Fibroblast of lung (primary cell): ENCODE measurements around the gene CTDSPL. TPM values are rescaled to one million over a fixed set of nuclear protein-coding genes. Genes with fewer than 3 reads are reported as not detected.

Source experiments
- DNase-seq, 2 donors: peaks; one replicate each; pipeline versions ENCODE4 v3.0.0 to v3.0.0-alpha.2; 2010; ENCODE audit warnings: low read depth in 2 of 2
- H2AFZ ChIP-seq: 2 replicates; pipeline ENCODE4 v1.5.1; 2012; ENCODE audit warnings: low read length, control low read depth, inconsistent platforms
- H3K27ac ChIP-seq: 2 replicates; pipeline ENCODE4 v1.5.1; 2011; ENCODE audit warnings: low read length, control low read depth; ENCODE audit not compliant: insufficient read depth
- H3K27me3 ChIP-seq: 2 replicates; pipeline ENCODE4 v1.5.1; 2011; ENCODE audit warnings: mild to moderate bottlenecking, low read length; ENCODE audit not compliant: control insufficient read depth, insufficient read depth
- H3K36me3 ChIP-seq: 2 replicates; pipeline ENCODE4 v1.5.1; 2011; ENCODE audit warnings: low read length; ENCODE audit not compliant: control insufficient read depth, insufficient read depth
- H3K4me1 ChIP-seq: 2 replicates; pipeline ENCODE4 v1.5.1; 2011; ENCODE audit warnings: low read length; ENCODE audit not compliant: control insufficient read depth, insufficient read depth; ENCODE audit errors: extremely low read depth
- H3K4me2 ChIP-seq: 2 replicates; pipeline ENCODE4 v1.5.1; 2011; ENCODE audit warnings: low read length, control low read depth; ENCODE audit not compliant: insufficient read depth; ENCODE audit errors: extremely low read depth
- H3K4me3 ChIP-seq, 4 experiments: fragments of 200-600 bp in 1 of 4; sonication (generic) in 1 of 4; replicated peaks in 1 of 4; 2 replicates each; pipeline ENCODE4 v1.5.1; 2011 to 2016; ENCODE audit warnings: low read length in 4 of 4, low read depth in 3 of 4, mild to moderate bottlenecking in 3 of 4, control low read depth in 2 of 4, inconsistent platforms in 1 of 4, mixed read lengths in 1 of 4; ENCODE audit not compliant: insufficient read depth in 1 of 4; ENCODE audit errors: control extremely low read depth in 1 of 4
- H3K79me2 ChIP-seq: 2 replicates; pipeline ENCODE4 v1.5.1; 2012; ENCODE audit warnings: mild to moderate bottlenecking, low read length, inconsistent platforms; ENCODE audit not compliant: control insufficient read depth, insufficient read depth
- H3K9ac ChIP-seq: 2 replicates; pipeline ENCODE4 v1.5.1; 2011; ENCODE audit warnings: mild to moderate bottlenecking, low read length, control low read depth; ENCODE audit not compliant: insufficient read depth
- H3K9me3 ChIP-seq: 2 replicates; pipeline ENCODE4 v1.5.1; 2012; ENCODE audit warnings: low read depth, low read length; ENCODE audit not compliant: control insufficient read depth, insufficient read depth
- H4K20me1 ChIP-seq: 2 replicates; pipeline ENCODE4 v1.5.1; 2011; ENCODE audit warnings: low read length; ENCODE audit not compliant: control insufficient read depth, insufficient read depth; ENCODE audit errors: extremely low read depth
- EZH2 ChIP-seq: IDR thresholded peaks from 2 replicates; pipeline ENCODE4 v1.5.1; 2012; ENCODE audit warnings: low read length, control low read depth, mild to moderate bottlenecking; ENCODE audit errors: missing control alignments
- polyA plus RNA-seq, 2 donors: library from polyadenylated mRNA; depleted of rRNA in 1 of 2; stranded (reverse) in 1 of 2; unstranded in 1 of 2; fragments of >200 nt; gene quantifications; 2 replicates each; pipeline ENCODE4 v1.2.1, GENCODE V29; 2011 to 2012; ENCODE audit warnings: missing spikeins in 1 of 2
- total RNA-seq: library from RNA; depleted of rRNA; stranded (reverse); fragments of >200 nt; gene quantifications from 2 replicates; pipeline ENCODE4 v1.2.1, GENCODE V29; 2014
- TF ChIP-seq, protein P1 (sequence below), 2 donors: IDR thresholded peaks in 1 of 2; conservative IDR thresholded peaks in 1 of 2; 1 replicate in 1 of 2; 2 replicates in 1 of 2; pipeline ENCODE4 v1.5.1; 2011 to 2012; ENCODE audit warnings: low read length in 2 of 2, control low read depth in 1 of 2, inconsistent platforms in 1 of 2, low read depth in 1 of 2, mild to moderate bottlenecking in 1 of 2

The CTDSPL gene
- total and polyA plus RNA-seq, 2 donors (not counting 1 experiment from before 2014, with no cell fraction given), result 34.0 to 51.5 TPM

DNA sequence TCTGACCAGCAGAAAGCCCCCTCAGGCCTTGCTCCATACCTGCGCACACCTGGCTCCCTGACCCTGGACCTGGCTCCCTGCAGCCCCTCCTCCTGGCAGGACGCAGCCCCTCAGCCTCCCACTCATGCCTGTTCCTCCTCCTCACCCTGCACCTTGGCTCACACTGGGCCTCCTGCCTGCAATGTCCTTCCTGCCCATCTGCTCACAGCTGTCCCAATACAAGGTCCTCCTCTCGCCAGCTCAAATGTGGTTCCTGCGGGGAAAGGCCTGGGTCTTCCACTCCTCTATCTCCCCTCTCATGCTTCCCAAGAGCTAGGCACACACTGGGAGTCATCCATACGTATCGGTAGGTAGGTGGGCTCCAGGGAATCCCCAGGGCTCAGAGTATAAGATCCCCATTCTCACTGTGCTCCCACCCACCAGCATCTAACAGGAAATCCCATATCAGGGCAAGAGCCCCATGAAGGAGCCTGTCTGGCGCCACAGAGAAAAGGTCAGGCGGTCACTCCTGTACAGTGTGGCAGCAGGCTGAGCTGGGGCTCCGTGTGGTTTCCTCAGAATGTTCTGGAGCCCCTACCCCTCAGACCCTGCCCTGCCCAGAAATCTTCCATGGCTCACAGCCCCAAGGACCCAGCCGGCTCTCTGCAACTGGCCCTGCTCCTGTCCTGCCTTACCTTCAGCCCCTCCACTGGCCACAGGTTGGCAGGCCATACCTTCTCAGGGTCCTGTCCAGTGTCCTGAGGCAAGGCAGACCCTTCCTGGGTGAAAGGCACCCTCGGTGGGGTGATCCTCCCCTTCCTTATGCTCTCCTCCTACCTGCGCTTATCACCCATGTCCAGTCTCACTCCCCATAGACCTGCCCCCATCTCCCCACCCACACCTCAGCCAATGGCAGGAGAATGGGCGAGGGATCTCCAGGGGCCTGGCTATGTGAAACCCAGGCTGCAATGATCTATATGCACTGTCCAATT, 156.9 kb downstream of the CTDSPL start:
- H3K9me3 ChIP-seq, result no peaks in the 10 kb centered on the region
- H3K4me2 ChIP-seq, result no peak overlapping the region
- H3K27me3 ChIP-seq, result no peaks in the 10 kb centered on the region
- H4K20me1 ChIP-seq, result no peaks in the 10 kb centered on the region
- no peak overlapping the region for H3K27ac ChIP-seq
- no peaks in the 10 kb centered on the region for H3K4me1 ChIP-seq
- H3K36me3 ChIP-seq, result peaks cover 4% of the 10 kb centered on the region
- H3K79me2 ChIP-seq, result no peaks in the 10 kb centered on the region
- H3K4me3 ChIP-seq, result no peak overlapping the region
- no peak overlapping the region for H2AFZ ChIP-seq
- no peak for TF ChIP-seq EZH2
- TF ChIP-seq, protein P1, sequence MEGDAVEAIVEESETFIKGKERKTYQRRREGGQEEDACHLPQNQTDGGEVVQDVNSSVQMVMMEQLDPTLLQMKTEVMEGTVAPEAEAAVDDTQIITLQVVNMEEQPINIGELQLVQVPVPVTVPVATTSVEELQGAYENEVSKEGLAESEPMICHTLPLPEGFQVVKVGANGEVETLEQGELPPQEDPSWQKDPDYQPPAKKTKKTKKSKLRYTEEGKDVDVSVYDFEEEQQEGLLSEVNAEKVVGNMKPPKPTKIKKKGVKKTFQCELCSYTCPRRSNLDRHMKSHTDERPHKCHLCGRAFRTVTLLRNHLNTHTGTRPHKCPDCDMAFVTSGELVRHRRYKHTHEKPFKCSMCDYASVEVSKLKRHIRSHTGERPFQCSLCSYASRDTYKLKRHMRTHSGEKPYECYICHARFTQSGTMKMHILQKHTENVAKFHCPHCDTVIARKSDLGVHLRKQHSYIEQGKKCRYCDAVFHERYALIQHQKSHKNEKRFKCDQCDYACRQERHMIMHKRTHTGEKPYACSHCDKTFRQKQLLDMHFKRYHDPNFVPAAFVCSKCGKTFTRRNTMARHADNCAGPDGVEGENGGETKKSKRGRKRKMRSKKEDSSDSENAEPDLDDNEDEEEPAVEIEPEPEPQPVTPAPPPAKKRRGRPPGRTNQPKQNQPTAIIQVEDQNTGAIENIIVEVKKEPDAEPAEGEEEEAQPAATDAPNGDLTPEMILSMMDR (conservative IDR thresholded peaks at IDR 0.05 in 1 of 2, IDR thresholded peaks at IDR 0.05 in 1 of 2; ENCODE audit: low read depth in 1 of 2, low read length in 2 of 2), result no peak
- DNase-seq, result no peak
- no peak overlapping the region for H3K9ac ChIP-seq

DNA sequence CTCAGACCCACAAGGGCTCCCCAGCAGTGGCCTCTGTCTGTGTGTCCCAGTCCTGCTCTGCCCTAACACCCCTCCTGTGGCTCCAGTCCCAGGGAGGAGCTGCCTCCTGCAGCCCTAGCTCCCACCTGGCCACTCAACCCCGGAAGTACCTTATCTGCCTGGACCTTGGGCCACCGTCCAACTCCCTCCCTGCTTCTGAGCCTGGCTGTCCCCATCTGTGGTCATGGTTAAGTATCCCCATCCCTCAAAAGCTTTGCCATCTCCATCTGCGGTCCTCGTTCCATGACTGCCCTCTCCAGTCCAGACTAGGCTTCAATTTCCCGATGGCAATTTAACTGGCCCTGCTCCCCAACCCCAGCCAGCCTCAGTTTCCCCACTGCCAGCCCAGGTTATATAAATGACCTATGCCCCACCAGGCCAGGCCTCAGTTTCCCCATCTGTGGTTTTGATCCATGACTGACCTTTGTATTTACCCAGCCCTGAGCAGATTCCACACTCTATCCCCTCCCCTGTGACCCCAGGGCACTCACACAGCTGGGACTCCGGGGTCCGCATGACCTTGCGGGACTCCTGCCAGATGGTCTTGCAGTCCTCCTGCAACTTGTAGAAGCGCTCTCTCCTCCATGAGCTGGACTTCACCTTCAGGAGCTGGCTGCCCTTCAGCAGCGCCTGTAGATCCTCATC, 158.1 kb downstream of the CTDSPL start:
- H3K79me2 ChIP-seq, result no peaks in the 10 kb centered on the region
- H3K27me3 ChIP-seq, result no peaks in the 10 kb centered on the region
- no peak overlapping the region for H2AFZ ChIP-seq
- no peaks in the 10 kb centered on the region for H3K9me3 ChIP-seq
- no peak overlapping the region for H3K9ac ChIP-seq
- TF ChIP-seq, protein P1 (conservative IDR thresholded peaks at IDR 0.05 in 1 of 2, IDR thresholded peaks at IDR 0.05 in 1 of 2; ENCODE audit: low read depth in 1 of 2, low read length in 2 of 2), result no peak
- TF ChIP-seq EZH2, result no peak
- H4K20me1 ChIP-seq, result no peaks in the 10 kb centered on the region
- H3K4me3 ChIP-seq, result no peak overlapping the region
- no peaks in the 10 kb centered on the region for H3K4me1 ChIP-seq
- no peak overlapping the region for H3K27ac ChIP-seq
- H3K4me2 ChIP-seq, result no peak overlapping the region
- DNase-seq, result no peak
- peaks cover 4% of the 10 kb centered on the region for H3K36me3 ChIP-seq

DNA sequence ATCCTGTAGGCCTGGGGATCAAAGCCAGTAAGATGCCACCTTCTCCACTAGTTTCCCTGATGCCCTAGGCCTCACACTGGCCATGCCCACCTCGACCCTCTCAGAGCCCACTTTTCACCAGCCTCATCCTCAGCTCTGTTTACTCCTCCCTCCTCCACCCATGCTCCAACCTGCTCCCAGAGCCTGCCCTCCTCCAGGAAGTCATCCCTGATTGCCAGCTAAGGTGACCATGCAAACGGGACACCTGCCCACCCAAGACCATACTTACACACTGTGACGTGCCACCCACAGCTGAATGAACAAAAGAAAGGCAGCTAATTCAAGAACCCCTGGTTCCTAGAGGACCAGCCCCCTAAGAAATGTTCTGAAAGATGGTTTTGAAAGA, 158.7 kb downstream of the CTDSPL start:
- Histone ChIP-seq H3K27ac (no peak overlapping the region), H3K27me3 (no peaks in the 10 kb centered on the region), H3K9ac (no peak overlapping the region), H3K79me2 (no peaks in the 10 kb centered on the region), H3K4me3 (no peak overlapping the region), H3K9me3 (no peaks in the 10 kb centered on the region), H3K36me3 (peaks cover 4% of the 10 kb centered on the region), H3K4me1 (peaks cover under 1% of the 10 kb centered on the region), H4K20me1 (no peaks in the 10 kb centered on the region), H3K4me2 (no peak overlapping the region), H2AFZ (no peak overlapping the region)
- DNase-seq, result no peak
- no peak for TF ChIP-seq EZH2
- TF ChIP-seq, protein P1 (conservative IDR thresholded peaks at IDR 0.05 in 1 of 2, IDR thresholded peaks at IDR 0.05 in 1 of 2; ENCODE audit: low read depth in 1 of 2, low read length in 2 of 2), result no peak
